Mucosa of rectum (tissue), 2 donors: ENCODE measurements around the gene LEFTY2.

Experiments used
- H3K27ac ChIP-seq, 2 donors: one replicate each; pipeline ENCODE4 v1.7.0; 2013; ENCODE audit warnings: inconsistent platforms in 2 of 2, low read depth in 2 of 2, low read length in 2 of 2
- H3K27me3 ChIP-seq, 2 donors: one replicate each; pipeline ENCODE4 v1.7.0; 2013; ENCODE audit warnings: low read length in 2 of 2; ENCODE audit not compliant: control insufficient read depth in 2 of 2, insufficient read depth in 2 of 2
- H3K36me3 ChIP-seq, 2 donors: one replicate each; pipeline ENCODE4 v1.7.0; 2013; ENCODE audit warnings: low read length in 2 of 2; ENCODE audit not compliant: control insufficient read depth in 2 of 2, insufficient read depth in 2 of 2
- H3K4me1 ChIP-seq, 2 donors: one replicate each; pipeline ENCODE4 v1.7.0; 2013; ENCODE audit warnings: low read length in 2 of 2, mild to moderate bottlenecking in 1 of 2; ENCODE audit not compliant: control insufficient read depth in 2 of 2, insufficient read depth in 2 of 2
- H3K4me3 ChIP-seq, 2 donors: one replicate each; pipeline ENCODE4 v1.7.0; 2013; ENCODE audit warnings: low read length in 2 of 2
- H3K9ac ChIP-seq, 2 donors: one replicate each; pipeline ENCODE4 v1.7.0; 2013; ENCODE audit warnings: low read length in 2 of 2, low read depth in 1 of 2, mild to moderate bottlenecking in 1 of 2
- H3K9me3 ChIP-seq, 2 donors: one replicate each; pipeline ENCODE4 v1.7.0; 2013; ENCODE audit warnings: low read length in 2 of 2; ENCODE audit not compliant: control insufficient read depth in 2 of 2
- donor health status: healthy.
- donor health status: Normal muscosa, but diverticular disease.

Gene LEFTY2

GRCh38 chr1:225919906-225920305 lies 21.1 kb downstream of the LEFTY2 start:
- no peaks in the 10 kb centered on the region for H3K27me3 ChIP-seq
- H3K27ac ChIP-seq: no peak overlapping the region
- no peak overlapping the region for H3K4me3 ChIP-seq
- no peaks in the 10 kb centered on the region for H3K9me3 ChIP-seq
- no peak overlapping the region for H3K9ac ChIP-seq
- peaks cover 16 to 19% of the 10 kb centered on the region in 2 donors for H3K4me1 ChIP-seq
- peaks cover 27 to 33% of the 10 kb centered on the region in 2 donors for H3K36me3 ChIP-seq

GRCh38 chr1:225918280-225918679 lies 22.7 kb downstream of the LEFTY2 start:
- Histone ChIP-seq H3K27me3 (no peaks in the 10 kb centered on the region), H3K9ac (no peak overlapping the region), H3K36me3 (peaks cover 27 to 33% of the 10 kb centered on the region in 2 donors), H3K4me1 (peaks cover 12 to 16% of the 10 kb centered on the region in 2 donors), H3K9me3 (no peaks in the 10 kb centered on the region), H3K27ac (no peak overlapping the region), H3K4me3 (no peak overlapping the region)

DNA sequence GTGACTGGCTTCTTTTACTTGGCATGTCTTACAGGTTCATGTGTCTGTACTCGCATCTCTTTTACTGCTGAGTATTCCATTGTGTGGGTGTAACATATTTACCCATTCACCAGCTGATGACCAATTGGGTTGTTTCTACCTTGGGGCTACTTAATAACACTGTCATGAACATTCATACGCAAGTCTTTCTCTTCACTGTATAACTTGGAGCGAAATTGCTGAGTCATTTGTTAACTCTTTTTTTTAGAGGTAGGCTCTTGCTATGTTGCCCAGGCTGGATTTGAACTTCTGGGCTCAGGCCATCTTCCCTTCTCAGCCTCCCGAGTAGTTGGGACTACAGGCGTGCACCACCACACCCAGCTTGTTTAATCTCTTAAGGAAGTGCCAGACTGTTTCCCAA lies 23.5 kb downstream of the LEFTY2 start:
- Histone ChIP-seq H3K27me3 (no peaks in the 10 kb centered on the region), H3K27ac (no peak overlapping the region), H3K9me3 (no peaks in the 10 kb centered on the region), H3K4me1 (peaks cover 4 to 8% of the 10 kb centered on the region in 2 donors), H3K9ac (no peak overlapping the region), H3K4me3 (no peak overlapping the region), H3K36me3 (peaks cover 27 to 33% of the 10 kb centered on the region in 2 donors)

DNA sequence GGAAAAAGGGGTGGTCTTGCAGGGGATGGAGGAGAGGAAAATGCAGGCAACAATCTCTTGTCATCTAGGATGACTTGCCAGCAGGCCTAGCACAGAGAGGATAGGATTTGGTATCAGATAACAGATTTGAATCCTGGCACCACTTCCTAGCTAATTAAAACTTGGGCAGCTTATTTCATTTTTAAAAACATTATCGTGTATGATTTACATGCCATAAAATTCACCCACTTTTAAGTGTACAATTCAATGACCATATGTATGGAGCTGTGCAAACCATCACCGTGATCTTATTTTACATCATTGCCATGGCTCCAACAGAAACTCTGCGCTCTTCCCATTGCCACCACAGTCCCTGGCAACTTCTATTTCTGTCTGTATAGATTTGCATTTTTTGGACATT lies 23.9 kb downstream of the LEFTY2 start:
- peaks cover 26 to 32% of the 10 kb centered on the region in 2 donors for H3K36me3 ChIP-seq

GRCh38 chr1:225915538-225915991 lies 25.5 kb downstream of the LEFTY2 start:
- peaks cover 12% of the 10 kb centered on the region in 2 donors for H3K4me1 ChIP-seq
- no peak overlapping the region for H3K27ac ChIP-seq
- H3K4me3 ChIP-seq: no peak overlapping the region
- H3K36me3 ChIP-seq: peaks cover 15 to 17% of the 10 kb centered on the region in 2 donors
- H3K9me3 ChIP-seq: no peaks in the 10 kb centered on the region
- H3K9ac ChIP-seq: no peak overlapping the region
- no peaks in the 10 kb centered on the region for H3K27me3 ChIP-seq

More for the DNA sequence above, 23.9 kb downstream of the LEFTY2 start:
- H3K27me3 ChIP-seq: no peaks in the 10 kb centered on the region
- H3K4me1 ChIP-seq: peaks cover 0 to 5% of the 10 kb centered on the region in 2 donors
- H3K9me3 ChIP-seq: no peaks in the 10 kb centered on the region
- no peak overlapping the region for H3K9ac ChIP-seq
- no peak overlapping the region for H3K4me3 ChIP-seq
- no peak overlapping the region for H3K27ac ChIP-seq

DNA sequence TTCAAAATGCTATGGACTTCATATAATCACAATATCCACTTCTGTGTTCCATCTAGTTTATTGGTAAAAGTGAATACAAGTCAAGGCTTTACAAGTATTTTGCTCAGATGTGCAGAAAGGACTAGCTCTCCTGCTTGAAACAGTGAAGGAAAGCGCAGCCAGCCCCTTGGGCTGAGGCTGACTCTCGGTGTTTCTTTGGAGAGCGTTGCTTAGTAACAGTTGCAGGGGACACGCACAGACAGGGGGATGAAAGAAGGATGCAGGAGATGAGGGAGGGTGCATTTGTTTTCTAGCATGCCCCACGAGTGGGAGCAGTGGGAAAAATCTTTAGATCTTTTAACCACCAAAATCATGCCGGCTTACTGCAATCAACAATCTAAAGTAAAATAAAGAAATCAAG lies 26.1 kb downstream of the LEFTY2 start:
- H3K9me3 ChIP-seq: no peaks in the 10 kb centered on the region
- no peak overlapping the region for H3K9ac ChIP-seq
- no peak overlapping the region for H3K27ac ChIP-seq
- no peaks in the 10 kb centered on the region for H3K27me3 ChIP-seq
- H3K36me3 ChIP-seq: peaks cover 15% of the 10 kb centered on the region in 2 donors
- peaks cover 13 to 18% of the 10 kb centered on the region in 2 donors for H3K4me1 ChIP-seq
- H3K4me3 ChIP-seq: no peak overlapping the region

- H3K27me3 ChIP-seq: no peaks in the 10 kb centered on the region
- H3K36me3 ChIP-seq: peaks cover 14 to 15% of the 10 kb centered on the region in 2 donors
- H3K4me1 ChIP-seq: peaks cover 10 to 24% of the 10 kb centered on the region in 2 donors
- H3K27ac ChIP-seq: no peak overlapping the region
- H3K4me3 ChIP-seq: no peak overlapping the region
- H3K9me3 ChIP-seq: no peaks in the 10 kb centered on the region
- no peak overlapping the region for H3K9ac ChIP-seq
These were observed 26.6 kb downstream of the LEFTY2 start for GRCh38 chr1:225914391-225914790.

- Histone ChIP-seq H3K36me3 (peaks cover 2 to 3% of the 10 kb centered on the region in 2 donors), H3K27ac (no peak overlapping the region), H3K9me3 (no peaks in the 10 kb centered on the region), H3K27me3 (no peaks in the 10 kb centered on the region), H3K4me3 (peak overlapping the region; percentile 36 to 57), H3K4me1 (peaks cover 10 to 24% of the 10 kb centered on the region in 2 donors), H3K9ac (peak overlapping the region in 1 of 2 donors; percentile 21)
These were observed 29.6 kb downstream of the LEFTY2 start for GRCh38 chr1:225911191-225912130.

DNA sequence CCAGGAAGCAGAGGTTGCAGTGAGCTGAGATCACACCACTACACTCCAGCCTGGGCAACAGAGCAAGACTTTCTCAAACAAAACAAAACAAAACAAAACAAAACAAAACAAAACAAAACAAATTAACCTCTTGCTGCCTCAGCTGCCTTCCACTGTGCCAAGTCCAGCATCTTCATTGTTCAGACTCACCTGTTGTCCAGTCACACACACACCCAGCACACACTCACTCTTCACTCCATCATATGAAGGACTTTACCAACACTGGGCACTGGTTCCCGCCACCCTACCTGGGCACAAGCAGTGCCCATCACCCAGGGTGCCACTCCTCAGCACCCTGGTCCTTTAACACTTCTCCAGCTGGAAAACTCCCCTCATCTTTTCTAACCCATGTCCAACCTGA lies 31.5 kb downstream of the LEFTY2 start:
- no peak overlapping the region for H3K4me3 ChIP-seq
- H3K4me1 ChIP-seq: peaks cover 10 to 24% of the 10 kb centered on the region in 2 donors
- no peaks in the 10 kb centered on the region for H3K27me3 ChIP-seq
- H3K9ac ChIP-seq: no peak overlapping the region
- no peaks in the 10 kb centered on the region for H3K36me3 ChIP-seq
- H3K27ac ChIP-seq: peak overlapping the region in 1 of 2 donors; percentile 42
- no peaks in the 10 kb centered on the region for H3K9me3 ChIP-seq

DNA sequence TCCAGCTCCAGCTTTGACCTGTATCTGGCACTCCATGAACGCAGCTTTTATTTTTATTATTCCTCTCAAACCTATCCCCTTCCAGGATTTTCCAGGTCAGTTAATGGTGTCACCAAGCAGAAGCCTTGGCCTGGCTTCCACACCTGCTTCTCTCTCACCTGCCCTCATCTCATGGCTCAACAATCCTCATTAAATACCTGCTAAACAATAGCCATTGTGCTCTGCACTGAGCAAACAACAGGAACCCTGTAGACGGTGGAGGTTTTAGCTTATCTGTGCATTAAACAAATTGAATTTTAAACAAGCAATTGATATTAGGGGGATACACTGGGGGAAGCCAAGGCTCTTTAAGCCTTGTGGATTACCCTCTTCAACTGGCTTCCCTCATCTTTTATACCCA lies 32.2 kb downstream of the LEFTY2 start:
- Histone ChIP-seq H3K4me3 (no peak overlapping the region), H3K9me3 (no peaks in the 10 kb centered on the region), H3K27me3 (no peaks in the 10 kb centered on the region), H3K27ac (peak overlapping the region in 1 of 2 donors; percentile 25), H3K4me1 (peaks cover 10 to 24% of the 10 kb centered on the region in 2 donors), H3K9ac (no peak overlapping the region), H3K36me3 (no peaks in the 10 kb centered on the region)
